GM19351 (cell line): ENCODE data around the gene CDC42BPB.
A peak's percentile ranks its signal among the peaks of the same experiment; 100 is the strongest.

Experiments used
- ATAC-seq: cut with Tn5 transposase; IDR thresholded peaks from one replicate; pipeline ENCODE4 v1.9.1; 2021; ENCODE audit warnings: mild to moderate bottlenecking, moderate library complexity; ENCODE audit not compliant: unreplicated experiment

Gene CDC42BPB

DNA sequence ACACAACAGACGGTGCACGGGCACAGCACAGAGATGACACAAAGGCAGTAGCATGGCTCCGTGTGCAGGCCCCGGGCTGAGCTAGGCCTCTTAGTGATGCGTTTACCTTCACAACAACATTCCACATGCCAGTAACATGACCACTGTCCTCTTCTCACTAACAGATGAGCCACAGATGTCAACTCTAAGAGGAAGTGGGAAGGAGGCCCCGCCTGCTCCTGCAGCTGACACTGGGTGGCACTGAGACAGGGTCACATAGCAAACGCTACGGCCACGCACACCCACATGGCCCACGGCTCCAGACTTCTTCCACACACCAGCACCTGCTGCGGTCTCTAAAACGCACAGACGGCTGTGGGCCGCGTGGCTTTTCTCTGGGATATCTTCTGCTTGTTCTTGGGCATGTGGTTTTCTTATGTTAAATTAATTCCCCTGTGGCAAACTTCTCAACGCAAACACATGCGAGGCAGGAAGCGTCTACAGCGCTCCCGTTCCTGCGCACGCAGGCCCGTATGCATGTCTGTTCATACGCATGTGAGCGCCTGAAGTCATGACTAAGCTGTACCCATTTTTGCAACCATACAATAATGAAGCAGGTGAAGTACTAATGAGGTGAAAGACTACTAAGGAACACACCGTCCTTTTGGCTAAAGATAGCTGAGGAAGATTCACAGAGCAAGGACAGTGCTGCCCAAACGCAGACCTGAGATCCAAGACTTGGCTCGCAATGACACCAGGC lies 108.1 kb downstream of the CDC42BPB start:
- ATAC-seq: peak; percentile 64

DNA sequence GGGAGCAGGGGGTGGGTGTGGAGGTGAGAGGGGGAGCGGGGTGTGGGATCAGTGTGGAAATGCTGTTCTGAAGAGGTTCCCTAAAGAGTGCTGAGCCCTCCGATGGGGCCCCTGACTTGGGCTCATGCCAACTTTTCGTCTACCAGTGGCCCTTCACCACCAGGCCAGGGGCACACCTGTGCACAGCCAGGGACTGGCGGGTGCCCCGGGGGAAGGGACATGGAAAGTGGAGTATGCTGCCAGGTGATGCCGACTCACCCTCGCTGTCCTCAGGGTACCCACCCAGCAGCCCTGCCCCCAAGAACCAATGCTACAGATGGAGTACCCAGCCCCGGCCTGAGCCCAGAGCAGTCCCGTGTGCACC lies 108.7 kb downstream of the CDC42BPB start:
- ATAC-seq: no peak

DNA sequence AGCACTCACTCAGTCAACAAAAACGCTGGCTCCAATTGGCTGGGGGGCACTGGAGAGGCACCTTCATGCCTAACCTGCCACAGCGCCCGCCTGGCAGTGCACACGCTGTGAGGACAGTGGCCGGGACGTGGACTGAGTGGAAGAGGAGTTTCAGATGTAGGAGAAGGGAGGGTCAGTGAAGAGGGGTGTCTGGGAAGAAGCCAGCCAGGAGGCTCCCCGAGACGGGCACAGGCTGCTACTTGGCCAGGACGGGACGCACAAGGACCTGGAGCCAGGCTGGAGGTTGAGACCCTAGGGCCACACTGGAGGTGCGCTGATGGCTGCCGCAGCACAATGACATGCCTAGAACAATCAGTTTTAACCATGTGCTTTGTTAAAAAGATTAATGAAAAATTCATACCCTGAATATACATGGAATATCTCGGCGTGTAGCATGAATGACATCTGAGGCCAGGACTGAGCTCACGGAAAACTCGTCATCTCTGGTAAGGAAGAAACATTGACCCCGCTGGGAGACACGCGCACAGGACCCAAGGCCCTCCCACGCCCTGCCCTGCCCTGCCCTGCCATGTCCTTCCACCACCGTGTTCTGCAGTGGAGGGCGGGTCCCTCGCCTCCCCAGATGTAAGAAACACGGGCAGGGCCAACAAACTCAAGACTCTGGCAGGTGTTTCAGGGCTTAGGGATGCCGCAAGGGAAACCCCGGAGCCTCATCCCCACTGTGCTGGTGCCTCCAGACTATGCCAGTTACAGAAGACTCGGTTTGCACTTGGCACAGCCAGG lies 109.8 kb downstream of the CDC42BPB start:
- no peak for ATAC-seq

DNA sequence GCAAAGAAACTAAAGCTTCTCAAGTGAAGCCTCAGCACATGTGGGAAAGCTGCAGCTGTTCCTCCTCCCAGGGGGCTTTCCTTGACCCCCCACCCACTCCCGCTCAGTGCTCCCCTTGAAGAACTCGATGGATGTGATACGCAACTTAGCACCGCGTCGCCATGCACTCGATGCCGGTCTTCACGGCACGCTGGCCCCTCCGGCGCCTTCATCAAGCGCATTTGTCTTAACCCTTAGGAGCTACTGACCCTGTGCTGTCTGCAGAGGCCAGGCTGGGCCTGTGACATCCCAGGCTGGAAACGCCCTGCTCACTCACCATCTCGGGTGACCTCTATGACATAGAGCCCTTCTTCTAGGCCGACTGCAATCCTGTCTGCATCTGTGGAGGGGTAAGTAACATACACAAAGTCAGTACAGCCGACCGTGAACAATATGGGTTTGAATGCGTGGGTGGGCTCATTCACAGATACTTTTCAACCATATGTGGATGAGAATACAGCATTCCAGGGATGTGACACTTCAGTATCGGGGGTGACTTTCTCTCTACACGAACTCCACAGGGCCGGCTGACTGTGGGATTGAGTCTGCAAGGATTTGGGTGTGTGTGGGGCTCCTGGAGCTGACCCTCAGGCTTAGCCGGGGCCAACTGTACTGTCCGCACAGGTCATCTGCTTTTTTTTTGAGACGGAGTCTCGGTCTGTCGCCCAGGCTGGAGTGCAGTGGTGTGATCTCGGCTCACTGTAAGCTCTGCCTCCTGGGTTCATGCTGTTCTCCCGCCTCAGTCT lies 111.8 kb downstream of the CDC42BPB start:
- no peak for ATAC-seq

DNA sequence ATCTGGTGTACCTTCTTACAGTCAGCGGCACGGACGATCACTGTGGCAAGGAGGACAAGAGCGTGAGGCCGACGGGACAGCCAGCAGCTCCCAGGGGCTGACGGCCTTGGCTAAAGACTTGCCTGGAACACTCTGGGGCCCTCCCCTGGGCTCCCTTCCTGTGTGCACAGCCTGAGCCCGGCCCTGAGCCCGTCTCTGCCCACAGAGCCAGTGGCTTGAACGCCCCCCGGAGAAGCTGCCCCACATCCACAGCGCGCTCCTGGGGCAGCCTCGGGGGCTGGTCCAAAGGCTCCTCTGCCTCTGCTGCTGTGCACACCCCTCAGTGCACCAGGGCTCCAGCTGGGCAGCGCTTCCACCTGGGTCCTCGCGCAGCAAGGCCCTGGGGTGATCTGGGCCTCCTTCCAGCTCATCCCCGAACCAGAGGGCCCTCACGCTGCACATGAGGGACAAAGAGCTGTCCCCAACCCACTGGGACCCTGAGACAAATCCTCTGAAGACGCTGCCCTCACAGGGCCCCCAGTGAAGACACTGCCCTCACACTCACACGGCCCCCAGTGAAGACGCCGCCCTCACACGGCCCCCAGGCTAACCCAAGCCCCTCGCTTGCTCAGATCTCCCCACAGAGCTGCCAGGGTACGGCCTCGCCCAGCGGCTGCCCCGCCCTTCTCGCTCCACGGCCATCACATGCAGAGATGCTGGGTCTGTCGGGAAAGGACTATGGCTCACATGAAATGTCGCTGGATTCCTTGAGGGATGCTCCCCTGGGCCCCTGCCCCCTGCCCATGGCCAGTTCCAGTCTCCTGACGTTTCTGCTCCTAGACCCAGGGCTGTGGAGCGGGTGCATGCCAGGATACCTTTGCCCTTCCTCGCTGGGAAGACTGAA lies 112.7 kb downstream of the CDC42BPB start:
- ATAC-seq: no peak

DNA sequence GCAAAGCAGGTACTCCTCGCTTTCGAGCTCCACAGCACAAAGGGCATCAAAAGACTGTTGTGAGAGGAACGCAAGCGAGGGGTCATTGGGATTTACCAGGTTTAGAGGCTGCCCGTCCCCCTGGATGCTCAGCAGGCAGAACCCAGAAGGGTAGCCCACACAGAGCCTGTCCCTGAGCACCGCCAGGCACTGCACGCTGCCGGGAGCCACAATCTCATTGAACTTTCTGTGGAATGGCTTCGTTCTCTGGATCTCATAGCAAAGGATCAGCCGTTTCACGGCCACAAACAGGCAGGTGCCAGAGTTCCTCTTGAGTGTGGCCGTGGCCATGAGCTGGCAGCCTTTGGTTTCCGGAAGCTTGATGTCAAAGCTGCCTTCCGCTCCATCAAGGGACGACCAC lies 113.4 kb downstream of the CDC42BPB start:
- ATAC-seq: no peak

DNA sequence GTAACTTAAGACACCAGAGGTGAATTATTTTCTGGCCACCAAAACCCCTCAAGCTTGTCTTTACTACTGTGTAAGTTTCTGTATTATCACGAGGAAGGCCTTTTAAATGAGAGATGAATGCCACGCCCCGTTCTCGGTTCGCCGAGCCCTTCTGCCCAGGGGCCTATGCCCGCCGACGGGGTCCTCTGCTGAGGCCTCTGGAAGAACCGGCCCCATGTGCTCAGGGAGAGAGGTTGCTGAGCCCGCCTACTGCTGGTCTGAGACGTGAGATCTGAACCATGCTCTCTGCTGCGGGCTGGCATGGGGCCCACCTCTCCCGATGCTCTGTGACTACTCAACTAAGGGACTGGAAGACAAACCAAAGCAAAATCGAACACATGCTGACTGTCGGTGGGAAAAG lies 113.9 kb downstream of the CDC42BPB start:
- ATAC-seq: no peak

DNA sequence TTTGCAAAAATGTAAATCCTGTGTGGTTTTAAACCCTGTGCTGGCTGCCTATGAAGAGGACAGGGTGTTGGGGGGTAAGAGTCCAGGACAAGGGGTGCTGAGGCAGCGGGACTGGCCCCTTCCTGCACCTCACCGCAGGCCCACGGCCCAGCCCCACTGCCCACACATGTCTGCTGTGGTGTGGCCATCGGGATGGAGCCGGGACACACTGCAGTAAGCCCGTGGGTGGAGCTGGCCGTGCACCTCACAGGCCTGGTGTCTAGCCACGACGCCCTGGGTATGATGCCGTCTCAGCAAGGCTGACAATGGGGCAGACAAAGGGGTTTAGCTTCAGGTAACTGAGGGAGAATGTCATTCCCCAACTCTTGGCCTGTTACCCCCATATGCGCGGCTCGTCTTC lies 115.3 kb downstream of the CDC42BPB start:
- no peak for ATAC-seq

DNA sequence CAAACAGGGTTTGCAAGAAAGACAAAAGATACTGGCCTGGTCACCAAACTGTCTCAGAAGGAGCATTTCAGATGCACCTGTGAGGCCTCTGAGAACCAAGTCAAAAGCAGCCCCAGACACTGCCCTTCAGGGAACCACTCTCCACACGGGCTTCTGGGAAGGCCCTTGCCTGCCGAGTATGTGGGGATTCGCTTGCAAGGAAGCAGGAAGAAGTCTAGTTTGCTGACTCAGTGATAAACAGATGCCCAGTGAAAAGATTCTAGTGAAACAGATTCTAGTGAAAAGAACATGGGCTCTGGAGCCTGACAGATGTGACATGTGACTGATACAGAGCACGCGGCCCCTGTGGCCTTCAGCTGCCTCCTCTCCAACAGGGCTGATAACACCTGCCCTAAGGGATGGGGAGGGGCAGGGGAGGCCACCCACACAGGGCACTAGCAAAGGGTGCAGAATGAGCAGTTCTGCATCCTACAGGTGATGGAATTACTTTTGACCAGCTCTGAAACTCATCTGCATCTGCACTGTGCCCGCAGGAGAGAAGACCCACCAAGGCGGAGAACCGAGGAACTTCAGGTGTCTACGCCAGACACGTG lies 115.8 kb downstream of the CDC42BPB start:
- no peak for ATAC-seq

DNA sequence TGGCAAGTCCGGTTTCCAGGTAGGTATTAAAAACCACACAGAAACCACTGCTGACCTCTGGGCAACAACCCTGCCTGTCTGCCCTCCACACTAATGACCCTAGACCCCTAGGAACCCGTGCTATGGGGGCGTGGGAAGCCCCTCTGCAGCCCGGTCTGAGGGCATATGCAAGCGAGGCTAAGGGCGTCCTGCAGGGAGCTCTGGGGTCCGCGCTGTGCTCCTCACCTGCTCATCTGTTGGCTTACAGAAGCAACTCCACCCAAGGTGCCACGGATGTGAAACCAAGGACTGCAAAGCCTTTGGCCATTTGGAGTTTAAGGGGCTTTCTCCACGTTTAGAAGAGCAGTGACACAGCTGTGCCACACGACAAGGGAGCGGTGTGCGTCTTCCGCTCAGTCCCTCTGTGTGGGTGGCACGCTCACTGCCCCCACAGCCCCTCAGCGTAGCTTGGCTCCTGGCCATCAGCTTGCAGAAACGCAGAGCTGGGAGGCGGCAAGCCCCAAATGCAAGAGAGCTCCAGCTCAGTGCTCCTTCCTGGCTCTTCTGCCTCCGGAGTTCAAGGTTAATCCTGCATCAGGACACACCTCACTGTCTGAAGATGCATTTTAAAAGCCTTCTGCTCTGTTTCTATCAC lies 116.5 kb downstream of the CDC42BPB start:
- ATAC-seq: no peak

DNA sequence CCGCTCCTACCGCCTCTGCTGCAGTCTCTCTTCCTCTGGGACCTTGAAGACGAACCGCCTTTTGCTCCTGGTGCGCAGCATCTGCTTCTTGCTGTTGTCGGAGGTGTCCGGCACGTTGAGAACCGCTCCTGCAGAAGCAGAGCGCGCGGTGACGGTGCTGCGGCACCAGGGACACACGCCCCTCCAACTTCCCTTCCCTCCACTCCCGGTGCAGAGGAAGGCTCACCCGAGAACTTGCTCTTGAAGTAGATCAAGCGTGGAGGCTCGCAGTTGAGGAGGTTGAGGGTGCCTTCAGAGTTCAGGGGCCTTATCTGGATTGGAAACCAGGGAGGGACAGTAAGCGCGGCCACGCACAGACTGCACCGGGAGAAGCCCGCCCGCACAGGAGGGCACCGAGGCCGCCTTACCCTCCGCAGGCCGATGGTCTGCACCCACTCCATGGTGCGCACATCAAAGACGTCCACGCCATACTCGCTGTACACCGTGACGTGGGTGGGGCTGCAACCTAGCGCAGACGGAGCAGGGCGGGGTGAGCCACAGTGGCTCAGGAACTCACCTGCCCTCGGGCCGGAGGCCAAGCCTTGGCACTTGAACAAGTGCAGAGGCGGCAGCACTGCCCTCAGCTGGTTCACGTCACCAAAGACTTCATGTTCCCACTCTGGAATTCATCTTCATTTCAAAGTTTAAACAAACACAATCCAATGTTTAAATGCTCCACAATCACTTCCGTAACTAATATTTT lies 117.4 kb downstream of the CDC42BPB start:
- ATAC-seq: no peak

DNA sequence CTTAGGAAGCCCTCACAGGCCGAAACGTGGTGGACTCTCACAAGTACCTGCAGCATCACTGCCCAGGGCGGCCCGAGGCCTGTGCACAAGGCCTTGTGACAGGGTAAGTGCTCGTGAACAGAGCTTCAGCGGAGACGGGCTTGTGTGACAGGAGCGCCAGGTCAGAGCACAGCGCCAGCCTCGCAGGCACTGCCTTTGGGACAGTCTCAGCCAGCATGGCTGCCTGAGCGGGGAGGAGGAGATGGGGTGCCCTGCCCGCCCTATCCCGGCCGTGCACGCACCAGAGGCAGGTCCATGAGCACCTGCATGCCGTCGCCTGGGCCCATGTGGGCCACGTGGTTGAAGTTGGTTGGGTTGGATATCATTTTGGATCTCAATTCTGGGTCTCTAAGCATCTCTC lies 118.0 kb downstream of the CDC42BPB start:
- ATAC-seq: no peak

DNA sequence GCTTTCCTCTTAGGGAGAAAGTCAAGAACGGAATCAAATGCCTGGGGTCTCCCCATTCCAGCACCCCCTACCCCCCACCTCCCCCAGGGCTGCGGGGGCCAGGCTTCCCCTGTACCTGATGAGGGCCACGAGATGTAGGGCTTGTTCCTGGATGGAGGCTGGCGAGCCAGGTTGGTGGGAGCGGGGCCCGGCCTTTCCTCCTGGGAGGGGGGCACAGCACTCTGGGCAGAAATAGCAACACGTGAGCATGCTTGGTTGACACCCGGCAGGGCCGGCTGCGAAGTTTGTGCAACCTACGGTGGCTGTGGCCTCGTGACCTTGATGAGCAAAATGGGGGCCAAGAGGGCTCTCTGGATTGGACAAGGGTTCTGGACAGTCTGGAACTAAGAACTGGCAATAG lies 119.2 kb downstream of the CDC42BPB start:
- no peak for ATAC-seq

DNA sequence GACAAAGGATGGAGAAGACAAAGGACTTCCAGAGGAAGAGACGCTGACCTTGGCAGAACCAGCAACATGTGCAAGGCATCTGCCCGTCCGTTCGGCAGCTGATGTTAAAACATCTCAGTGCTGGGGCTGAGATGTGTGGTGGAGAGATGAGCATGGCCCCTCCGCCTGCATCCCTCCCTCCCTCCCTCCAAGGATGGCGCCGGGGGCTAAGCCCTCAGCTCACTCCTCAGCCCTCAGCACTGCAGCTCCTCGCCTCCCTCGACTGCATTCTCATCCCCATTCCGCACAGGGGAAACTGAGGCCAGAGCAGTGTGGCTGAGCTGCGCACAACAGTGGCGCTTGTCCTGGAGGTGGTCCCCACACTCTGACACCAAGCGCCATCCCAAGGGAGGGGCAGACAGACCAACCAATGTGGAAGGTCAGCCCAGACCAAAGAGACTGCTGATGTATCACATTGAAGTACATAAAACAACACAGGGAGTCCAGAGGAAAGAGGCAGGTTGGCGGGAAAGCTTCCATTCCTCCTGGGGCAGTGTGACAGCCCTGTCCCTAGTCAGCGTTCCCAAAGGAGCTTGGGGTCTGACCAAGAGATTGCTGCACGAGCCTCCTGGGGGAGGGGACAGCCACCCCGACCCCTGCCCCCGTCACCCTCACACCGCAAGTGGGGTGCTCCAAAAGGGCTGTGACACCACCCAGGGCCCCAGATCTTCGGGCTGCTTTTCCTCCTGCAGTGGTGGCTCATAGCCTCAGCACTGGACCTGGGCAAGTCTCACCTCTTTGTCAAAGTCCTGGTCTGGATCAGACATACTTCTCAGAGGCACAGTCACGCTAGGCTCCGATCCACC lies 119.8 kb downstream of the CDC42BPB start:
- ATAC-seq: no peak

DNA sequence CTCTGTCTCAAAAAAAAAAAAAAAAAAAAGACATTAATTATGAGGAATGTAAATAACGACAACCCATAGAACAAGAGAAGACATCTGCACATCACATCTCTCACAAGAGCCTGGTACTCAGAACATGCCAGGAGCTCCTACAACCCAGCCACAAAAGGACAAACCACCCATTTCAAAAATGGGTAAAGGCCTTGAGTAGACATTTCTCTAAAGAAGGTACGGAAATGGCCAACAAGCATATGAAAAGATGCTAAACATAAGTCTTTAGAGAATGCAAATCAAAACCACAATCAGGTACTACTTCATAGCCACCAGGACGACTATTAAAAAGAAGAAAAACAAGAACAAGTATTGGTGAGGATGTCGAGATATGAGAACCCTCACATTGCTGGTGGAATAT lies 121.6 kb downstream of the CDC42BPB start:
- ATAC-seq: no peak

DNA sequence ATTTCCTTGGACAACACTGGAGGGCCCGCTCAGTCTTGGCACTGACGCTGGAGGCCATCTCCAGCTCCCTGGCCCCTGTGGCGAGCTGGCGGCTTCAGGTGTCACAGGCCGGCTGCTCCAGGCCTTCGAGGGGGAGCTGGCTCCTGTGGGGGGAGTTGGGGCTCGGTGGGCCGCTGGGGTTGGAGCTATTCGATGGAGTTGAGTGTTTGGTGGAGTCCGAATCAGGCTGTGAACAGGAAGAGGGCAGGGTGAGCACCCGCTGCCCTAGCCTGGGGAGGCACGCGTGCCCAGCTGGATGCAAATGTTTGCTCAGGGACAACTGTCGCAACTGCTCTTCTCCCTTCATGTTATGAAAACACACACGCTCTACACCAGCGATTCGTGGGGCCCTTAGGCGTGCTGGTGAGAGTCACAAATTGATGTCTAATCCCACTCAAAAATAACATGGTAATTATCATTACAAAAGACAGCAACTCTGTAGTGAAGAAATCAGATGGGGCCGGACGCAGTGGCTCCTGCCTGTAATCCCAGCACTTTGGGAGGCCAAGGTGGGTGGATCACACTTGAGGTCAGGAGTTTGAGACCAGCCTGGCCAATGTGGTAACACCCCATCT lies 123.6 kb downstream of the CDC42BPB start:
- no peak for ATAC-seq

DNA sequence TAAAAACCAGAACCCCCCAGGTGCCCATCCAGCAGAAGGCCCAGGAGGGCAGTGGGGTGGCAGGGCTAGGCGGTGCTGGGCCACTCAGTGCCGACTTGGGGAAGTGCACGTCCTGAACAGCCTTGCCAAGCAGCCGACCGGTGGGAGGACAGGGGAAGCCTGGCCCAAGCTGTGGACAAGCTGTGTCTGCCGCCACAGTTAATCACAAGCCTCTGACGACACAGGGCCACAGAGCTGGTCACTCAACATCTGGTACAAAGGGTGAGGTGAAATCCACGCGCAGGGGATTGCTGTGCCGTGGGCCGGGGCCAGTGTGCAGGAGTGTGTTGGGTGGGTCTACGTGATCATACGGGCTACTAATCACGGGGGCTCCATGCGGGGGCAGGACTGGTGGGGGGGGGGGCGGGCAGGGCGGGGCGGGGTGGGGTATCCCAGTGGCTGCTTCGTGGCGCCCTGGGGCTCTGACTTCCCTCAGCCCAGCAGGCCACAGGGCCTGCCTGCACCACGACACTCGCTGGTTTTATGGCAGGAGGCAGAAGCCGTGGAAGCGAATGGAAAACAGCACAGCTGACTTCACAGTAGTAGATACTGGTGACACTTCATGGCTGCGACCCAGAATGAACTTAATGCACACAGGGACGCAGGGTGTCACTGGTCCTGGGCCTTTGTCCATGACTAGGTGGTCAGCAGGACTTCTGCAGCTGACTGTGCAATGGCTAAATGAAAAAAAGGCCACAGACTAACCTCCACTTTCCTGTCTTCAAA lies 124.7 kb downstream of the CDC42BPB start:
- no peak for ATAC-seq
